Ovary (tissue), 9 donors: ENCODE results near the gene STUB1. TPM values are rescaled to one million over a fixed set of nuclear protein-coding genes. Genes with fewer than 3 reads are reported as not detected.

ENCODE experiments used
- DNase-seq, 5 donors: peaks; one replicate each; pipeline ENCODE4 v3.0.0-alpha.2; 2019 to 2020
- H3K27ac ChIP-seq, 2 donors: fragments of 200-600 bp; one replicate each; pipeline versions ENCODE4 v1.5.1 to v1.8.0; 2019 to 2022
- H3K27me3 ChIP-seq: fragments of 200-600 bp; one replicate; pipeline ENCODE4 v1.8.0; 2022
- H3K36me3 ChIP-seq: fragments of 200-600 bp; sonication (generic); one replicate; pipeline ENCODE4 v1.5.1; 2019
- H3K4me1 ChIP-seq: one replicate; pipeline ENCODE4 v1.8.1; 2013; ENCODE audit warnings: mild to moderate bottlenecking, moderate library complexity; ENCODE audit not compliant: insufficient read depth
- H3K4me3 ChIP-seq: fragments of 200-600 bp; sonication (generic); one replicate; pipeline ENCODE4 v1.5.1; 2017
- H3K9me3 ChIP-seq, 2 donors: fragments of 200-600 bp in 1 of 2; sonication (generic) in 1 of 2; one replicate each; pipeline versions ENCODE4 v1.5.1 to v1.8.1; 2013 to 2019; ENCODE audit warnings: mild to moderate bottlenecking in 1 of 2, moderate library complexity in 1 of 2
- EP300 ChIP-seq: sonication (generic); formaldehyde crosslinking; IDR thresholded peaks from one replicate; pipeline ENCODE4 v1.6.1; 2017; ENCODE audit warnings: antibody characterized with exemption
- POLR2A ChIP-seq: fragments of 450-650 bp; IDR thresholded peaks from one replicate; pipeline ENCODE4 v1.6.1; 2017; ENCODE audit warnings: antibody characterized with exemption, mild to moderate bottlenecking, moderate library complexity
- WGBS, 3 donors: extraction: QIAGEN DNeasy Blood & Tissue Kit in 1 of 3; methylation state at CpG; one replicate each; pipeline versions ENCODE4 v1.1.5 to v1.1.7; 2013 to 2017; 5-methylcytosine and 5-hydroxymethylcytosine counted together
- intact Hi-C, 4 donors: fragments of 100-400 bp; cut with DNase I; formaldehyde crosslinking; loops; one replicate each; pipeline versions ENCODE4 v1.11.0 to v1.15.1; 2022 to 2023
- polyA plus RNA-seq, 2 donors: library from polyadenylated mRNA; stranded (reverse); fragments of 200-250 nt in 1 of 2; fragments of 350-450 nt in 1 of 2; fragmentation: Illumina TruSeq in 1 of 2; extraction: RNeasy Lipid Tissue Mini Kit (QIAGEN cat#74804) in 1 of 2; gene quantifications; one replicate each; pipeline ENCODE4 v1.2.3, GENCODE V29; 2013 to 2014
- total RNA-seq, 7 donors: library from RNA; depleted of rRNA in 2 of 7; stranded (reverse); fragments of >200 nt in 2 of 7; fragmentation: NEBNext Ultra II Directional in 3 of 7; extraction: Animal tissue kit (Norgen Biotek cat#: 25700) in 3 of 7; gene quantifications; one replicate each; pipeline versions ENCODE4 v1.1.0 to v1.2.4, GENCODE V29; 2016 to 2023
- TF ChIP-seq, protein P1 (sequence below), 3 donors: fragments of 450-650 bp in 2 of 3; fragments of 200-600 bp in 1 of 3; IDR thresholded peaks; one replicate each; pipeline versions ENCODE4 v1.5.1 to v1.8.0; 2016 to 2022; ENCODE audit warnings: antibody characterized with exemption in 3 of 3, mild to moderate bottlenecking in 1 of 3
- donor health status: DM: no; HTN: no; CAD: no; lungs with moderate emphysema.
- donor health status: DM: no; HTN: no; CAD: no.
- donor health status: Bipolar disorder and iron deficiency.
- donor health status: DM: yes; HTN: yes; CAD: no.
- donor health status: DM: no; HTN: no; CAD: no.
- donor health status: DM: yes; HTN: yes; CAD: no.

The STUB1 gene
- total and polyA plus RNA-seq, 9 donors: 20.1 to 115 (median 102) TPM

DNA sequence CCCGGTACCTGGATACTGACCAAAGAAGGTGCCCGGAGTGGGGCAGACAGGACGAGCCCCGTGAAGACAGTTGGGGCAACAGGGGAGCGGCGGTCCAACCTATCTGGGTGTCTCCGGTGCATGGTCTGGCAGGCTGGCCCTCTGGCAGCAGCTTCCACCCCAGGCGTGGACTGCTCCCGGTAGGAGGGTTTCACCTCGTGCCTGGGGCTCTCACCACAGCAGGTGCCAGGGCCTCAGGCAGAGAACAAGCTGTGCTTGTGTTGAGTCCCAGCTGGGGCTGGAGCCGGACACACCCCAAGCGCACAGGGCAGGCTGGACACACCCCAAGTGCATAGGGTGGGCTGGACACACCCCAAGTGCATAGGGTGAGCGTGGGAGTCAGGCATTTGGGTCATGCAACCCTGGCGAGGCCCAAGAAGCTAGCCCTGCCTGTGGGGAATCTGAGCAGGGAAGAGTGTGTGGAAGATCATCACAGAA, 26.9 kb downstream of the STUB1 start:
- Histone ChIP-seq H3K4me3 (no peak overlapping the region), H3K9me3 (no peaks in the 10 kb centered on the region), H3K4me1 (peaks cover 1% of the 10 kb centered on the region), H3K27ac (no peak overlapping the region), H3K27me3 (peaks cover 9% of the 10 kb centered on the region), H3K36me3 (no peaks in the 10 kb centered on the region)
- intact Hi-C loops: no loop called here
- no peak for DNase-seq
- WGBS, 3 donors: 22 to 35% (median 33%) methylated on average over 14 of the region's 14 CpGs
- no peak for TF ChIP-seq POLR2A
- TF ChIP-seq EP300: no peak
- TF ChIP-seq, protein P1, sequence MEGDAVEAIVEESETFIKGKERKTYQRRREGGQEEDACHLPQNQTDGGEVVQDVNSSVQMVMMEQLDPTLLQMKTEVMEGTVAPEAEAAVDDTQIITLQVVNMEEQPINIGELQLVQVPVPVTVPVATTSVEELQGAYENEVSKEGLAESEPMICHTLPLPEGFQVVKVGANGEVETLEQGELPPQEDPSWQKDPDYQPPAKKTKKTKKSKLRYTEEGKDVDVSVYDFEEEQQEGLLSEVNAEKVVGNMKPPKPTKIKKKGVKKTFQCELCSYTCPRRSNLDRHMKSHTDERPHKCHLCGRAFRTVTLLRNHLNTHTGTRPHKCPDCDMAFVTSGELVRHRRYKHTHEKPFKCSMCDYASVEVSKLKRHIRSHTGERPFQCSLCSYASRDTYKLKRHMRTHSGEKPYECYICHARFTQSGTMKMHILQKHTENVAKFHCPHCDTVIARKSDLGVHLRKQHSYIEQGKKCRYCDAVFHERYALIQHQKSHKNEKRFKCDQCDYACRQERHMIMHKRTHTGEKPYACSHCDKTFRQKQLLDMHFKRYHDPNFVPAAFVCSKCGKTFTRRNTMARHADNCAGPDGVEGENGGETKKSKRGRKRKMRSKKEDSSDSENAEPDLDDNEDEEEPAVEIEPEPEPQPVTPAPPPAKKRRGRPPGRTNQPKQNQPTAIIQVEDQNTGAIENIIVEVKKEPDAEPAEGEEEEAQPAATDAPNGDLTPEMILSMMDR (IDR thresholded peaks at IDR 0.05): no peak

DNA sequence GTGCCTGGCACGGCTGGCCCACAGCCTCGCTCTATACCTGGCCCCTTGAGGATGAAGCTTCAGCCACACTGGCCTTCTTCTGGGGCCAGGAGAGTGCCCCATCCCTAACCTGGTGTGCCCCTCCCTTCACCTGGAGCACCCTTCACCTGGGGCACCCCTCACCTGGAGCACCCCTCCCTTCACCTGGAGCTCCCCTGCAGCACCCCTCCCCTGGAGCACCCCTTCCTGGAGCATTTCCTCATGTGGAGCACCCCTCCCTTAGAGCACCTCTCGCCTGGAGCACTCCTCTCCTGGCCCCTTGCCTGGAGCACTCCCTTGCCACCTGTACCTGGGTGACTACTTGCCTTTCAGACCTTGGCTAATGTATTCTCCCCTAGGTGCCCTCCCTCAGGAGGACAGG, 27.8 kb downstream of the STUB1 start:
- Histone ChIP-seq H3K27ac (no peak overlapping the region), H3K36me3 (no peaks in the 10 kb centered on the region), H3K4me1 (peaks cover 1% of the 10 kb centered on the region), H3K4me3 (no peak overlapping the region), H3K9me3 (no peaks in the 10 kb centered on the region), H3K27me3 (peaks cover 7% of the 10 kb centered on the region)
- 53 to 54% (median 54%) methylated on average over 3 of the region's 3 CpGs for WGBS, 3 donors
- intact Hi-C loops: no loop called here
- DNase-seq: no peak
- TF ChIP-seq EP300 (no peak), POLR2A (no peak)
- TF ChIP-seq, protein P1 (IDR thresholded peaks at IDR 0.05): no peak

DNA sequence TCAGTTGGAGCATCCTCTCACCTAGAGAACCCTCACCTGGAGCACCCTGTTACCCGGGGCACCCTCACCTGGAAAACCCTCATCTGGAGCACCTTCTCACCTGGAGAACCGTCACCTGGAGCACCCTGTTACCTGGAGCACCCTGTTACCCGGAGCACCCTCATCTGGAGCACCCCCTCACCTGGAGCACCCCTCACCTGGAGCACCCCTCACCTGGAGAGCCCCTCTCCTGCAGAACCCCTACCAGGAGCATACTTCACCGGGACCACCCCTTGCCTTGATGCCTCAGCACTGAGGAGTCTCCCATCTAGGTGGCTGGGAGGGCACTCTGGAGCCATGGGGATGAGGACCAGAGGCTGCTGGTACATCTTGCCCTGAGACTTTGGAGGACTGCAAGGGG, 28.7 kb downstream of the STUB1 start:
- TF ChIP-seq, protein P1 (IDR thresholded peaks at IDR 0.05): no peak
- no peak for TF ChIP-seq EP300
- Histone ChIP-seq H3K4me3 (no peak overlapping the region), H3K27me3 (peaks cover 7% of the 10 kb centered on the region), H3K4me1 (peaks cover 1% of the 10 kb centered on the region), H3K9me3 (no peaks in the 10 kb centered on the region), H3K36me3 (no peaks in the 10 kb centered on the region), H3K27ac (no peak overlapping the region)
- WGBS, 3 donors: 73 to 93% (median 78%) methylated on average over 2 to 4 of the region's 4 CpGs
- intact Hi-C loops: no loop called here
- DNase-seq: no peak

DNA sequence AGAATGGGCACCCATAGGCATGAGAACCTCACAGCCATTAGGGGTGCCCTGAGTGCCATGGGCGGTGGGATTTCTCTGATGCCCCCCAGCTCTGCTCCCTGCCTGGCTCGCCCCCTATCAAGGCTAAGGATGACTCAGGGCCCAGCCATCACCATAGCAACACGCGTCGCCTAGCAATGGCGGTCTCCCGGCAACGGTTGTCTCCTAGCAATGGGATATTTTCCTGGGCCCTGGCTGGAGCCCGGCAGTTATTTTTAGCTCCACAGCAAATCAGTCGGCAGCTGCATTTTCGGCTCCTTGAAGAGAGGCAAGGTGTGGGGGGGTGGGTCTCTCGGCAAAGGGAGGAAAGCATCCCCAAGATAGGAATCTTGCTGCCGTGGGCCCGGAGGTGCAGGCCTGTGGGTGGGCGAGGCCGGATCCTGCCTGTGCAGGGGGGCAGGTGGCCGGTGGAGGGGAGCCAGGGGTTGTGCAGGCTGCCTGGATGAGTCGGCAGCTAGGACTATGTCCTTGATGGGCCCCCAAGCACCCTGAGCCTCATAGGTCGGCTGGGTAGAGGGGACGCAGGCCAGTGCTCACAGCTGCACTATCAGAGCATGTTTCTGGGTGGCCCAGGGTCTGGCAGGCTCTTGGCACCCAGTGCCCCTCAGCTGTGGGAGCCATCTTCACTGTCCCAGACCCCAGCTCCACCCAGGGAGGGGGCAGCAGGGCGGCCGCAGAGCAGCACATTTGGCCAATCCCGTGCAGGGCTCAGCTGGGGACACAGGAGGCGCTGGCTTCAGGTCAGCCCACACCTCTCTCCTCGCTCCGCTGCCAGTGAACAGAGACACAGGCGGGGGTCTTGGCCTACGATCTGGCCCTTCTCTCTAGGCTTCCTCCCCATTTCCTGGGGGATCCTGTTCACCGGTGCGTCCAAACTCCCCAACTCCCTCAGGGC, 29.6 kb downstream of the STUB1 start:
- no peaks in the 10 kb centered on the region for H3K36me3 ChIP-seq
- peaks cover 6% of the 10 kb centered on the region for H3K4me1 ChIP-seq
- 6 to 10% (median 7%) methylated on average over 27 to 30 of the region's 30 CpGs for WGBS, 3 donors
- H3K9me3 ChIP-seq: no peaks in the 10 kb centered on the region
- TF ChIP-seq, protein P1 (IDR thresholded peaks at IDR 0.05): no peak
- TF ChIP-seq EP300: no peak
- no peak for TF ChIP-seq POLR2A
- intact Hi-C loops: loop anchor here in 1 of 4 donors (5.0 kb wide), 1 partner anchor 387 kb away; the partner anchor contains the start of gene C1QTNF8
- no peak overlapping the region for H3K27ac ChIP-seq
- peaks cover 3% of the 10 kb centered on the region for H3K27me3 ChIP-seq
- DNase-seq: no peak
- no peak overlapping the region for H3K4me3 ChIP-seq
